GM21619 (cell line): ENCODE results near the gene RLBP1.
A peak's percentile ranks its signal among the peaks of the same experiment; 100 is the strongest.

Experiments
- ATAC-seq: cut with Tn5 transposase; IDR thresholded peaks from one replicate; pipeline ENCODE4 v1.9.1; 2021; ENCODE audit not compliant: unreplicated experiment

The RLBP1 gene

DNA sequence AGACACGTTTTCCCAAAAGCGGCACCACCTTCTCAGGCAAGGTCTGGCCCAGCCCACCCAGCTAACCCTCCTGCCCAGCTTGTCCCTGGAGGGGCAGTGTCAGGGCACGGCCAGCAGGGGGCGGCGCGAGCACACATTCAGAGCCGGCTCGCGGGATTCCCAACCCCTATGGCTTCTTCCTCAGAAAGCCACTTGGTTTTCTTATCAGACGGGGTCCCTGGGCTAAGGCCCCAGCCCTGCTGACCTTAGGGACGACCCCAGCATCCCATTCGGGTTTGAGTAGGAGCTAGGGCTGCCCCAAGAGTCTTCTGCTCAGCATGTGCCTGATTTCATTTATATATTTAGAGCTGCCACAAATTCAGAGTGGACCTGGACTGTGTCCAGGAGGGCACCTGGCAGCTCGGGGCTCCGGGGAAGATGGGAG is 14.5 kb downstream of the RLBP1 start:
- ATAC-seq, result peak; percentile 85

DNA sequence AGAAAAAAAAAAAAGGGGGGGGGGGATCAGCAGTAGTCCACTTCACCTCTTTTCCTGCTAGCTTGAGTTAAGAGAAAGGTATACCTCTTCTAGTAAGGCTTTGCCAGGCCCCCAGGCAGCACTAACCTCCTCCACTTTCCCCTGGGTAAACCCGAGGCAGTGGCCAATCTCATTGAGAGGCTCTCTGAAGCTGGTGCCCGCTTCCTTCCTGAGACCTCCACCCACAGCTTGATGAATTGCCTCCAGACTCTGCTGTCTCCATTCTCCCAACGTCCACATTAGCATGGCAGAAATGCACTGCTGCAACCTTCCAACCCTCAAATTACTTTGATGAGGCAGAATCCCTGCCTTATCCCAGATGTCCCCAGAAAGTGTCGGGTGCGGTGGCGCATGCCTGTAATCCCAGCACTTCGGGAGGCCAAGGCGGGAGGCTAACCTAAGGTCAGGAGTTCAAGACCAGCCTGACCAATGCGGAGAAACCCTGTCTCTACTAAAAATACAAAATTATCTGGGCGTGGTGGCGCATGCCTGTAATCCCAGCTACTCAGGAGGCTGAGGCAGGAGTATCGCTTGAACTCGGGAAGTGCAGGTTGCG is 15.3 kb downstream of the RLBP1 start:
- no peak for ATAC-seq

DNA sequence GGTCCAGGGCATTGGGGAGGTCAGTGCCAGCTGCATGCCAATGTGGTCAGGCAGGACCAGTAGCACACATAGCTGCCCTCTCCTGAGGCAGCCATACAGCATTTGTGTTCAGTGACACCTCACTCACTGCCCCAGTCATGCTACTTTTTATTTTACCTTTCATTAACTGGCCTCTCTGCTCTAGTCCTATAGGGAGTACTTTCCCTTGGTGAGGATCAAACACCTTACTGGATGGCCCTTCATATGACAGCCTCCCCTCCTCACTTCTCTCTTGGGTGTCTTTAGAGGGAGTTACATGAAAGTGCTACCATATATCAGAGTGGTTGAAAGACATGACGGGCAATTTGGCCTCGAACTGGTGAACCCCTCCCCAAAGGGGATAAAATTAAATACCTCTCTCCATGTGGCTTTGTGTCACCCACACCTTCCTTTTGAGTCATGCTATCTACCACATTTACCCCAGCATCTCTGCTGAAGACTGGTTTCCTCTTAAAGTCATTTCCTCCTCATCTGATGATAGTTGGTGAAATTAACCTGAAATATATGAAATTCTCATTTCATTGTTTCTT is 17.6 kb downstream of the RLBP1 start:
- no peak for ATAC-seq

DNA sequence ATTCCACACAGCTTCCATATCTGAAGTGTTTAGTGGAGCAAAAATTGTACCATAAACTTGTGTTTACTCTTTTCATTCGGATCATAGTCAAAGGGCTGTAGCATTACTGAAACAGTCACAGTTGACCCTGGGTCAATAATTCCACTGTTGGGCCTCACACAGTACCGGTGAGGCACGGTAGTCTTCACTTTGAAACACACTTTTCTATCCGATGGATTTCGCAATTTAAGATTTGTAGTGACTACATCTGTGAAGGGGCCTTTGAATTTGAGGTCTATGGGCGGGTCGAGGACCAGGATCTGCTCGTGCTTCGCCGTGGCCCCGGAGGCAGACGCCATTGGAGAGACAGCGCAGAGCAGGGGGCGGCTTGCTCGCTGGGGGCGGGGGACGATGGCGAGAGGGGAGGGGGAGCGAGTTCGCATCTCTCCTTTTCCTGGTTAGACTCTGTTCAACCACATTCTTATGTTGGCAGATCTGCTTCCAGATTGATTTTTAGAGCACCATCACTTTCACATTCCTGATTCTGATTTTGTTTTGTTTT is 19.8 kb downstream of the RLBP1 start:
- no peak for ATAC-seq

DNA sequence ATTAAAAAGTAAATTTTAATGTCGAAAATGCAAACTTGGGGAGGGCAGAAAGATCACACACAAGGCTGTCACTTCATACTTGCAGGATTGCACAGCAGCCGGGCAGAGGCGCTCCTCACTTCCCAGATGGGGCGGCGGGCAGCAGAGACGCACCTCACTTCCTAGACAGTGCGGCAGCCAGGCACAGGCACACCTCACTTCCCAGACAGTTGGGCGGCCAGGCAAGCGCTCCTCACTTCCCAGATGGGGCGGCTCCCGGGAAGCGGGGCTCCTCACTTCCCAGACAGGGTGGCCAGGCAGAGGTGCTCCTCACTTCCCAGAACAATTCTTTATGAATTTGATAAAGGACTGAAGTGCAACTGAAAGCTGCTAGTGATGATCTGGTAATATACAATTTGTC is 21.2 kb downstream of the RLBP1 start:
- no peak for ATAC-seq

DNA sequence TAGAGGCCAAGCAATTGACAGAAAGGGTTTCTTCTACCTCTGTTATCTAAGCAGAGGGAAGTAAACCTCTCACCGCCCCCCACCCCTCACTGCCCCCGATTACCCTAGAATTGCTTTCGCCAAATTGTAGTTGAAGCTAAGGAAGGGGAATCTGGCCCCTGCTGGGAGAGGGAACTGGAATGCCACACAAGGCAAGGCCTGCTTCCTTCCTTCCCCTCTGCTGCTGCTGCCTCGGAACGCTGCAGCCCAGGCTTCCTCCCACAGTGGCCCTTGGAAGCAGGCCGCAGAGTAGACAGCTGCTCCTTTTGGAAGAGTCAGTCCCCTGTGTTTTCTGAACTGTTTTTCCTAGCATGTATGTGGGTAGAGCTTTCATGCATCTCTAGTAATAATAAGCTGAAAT is 21.6 kb downstream of the RLBP1 start:
- no peak for ATAC-seq

DNA sequence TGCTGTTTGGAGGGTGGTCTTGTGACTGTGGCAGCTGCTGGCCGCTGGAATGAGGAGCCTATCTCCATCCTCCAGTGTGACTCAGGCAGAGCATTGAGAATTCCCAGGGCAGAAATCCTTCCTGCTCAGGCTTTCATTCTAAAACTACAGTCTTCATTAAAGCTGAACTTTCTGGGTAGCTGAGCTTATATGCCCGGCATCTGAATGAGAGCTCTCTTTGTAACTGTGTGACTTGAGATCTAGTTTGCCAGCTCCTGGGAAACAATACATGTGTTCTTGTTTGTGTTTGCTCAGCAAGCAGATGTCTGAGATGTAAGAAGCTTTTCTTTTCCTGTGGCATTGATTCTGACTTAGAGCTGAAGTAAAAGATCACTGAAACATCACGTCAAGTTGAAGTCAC is 22.4 kb downstream of the RLBP1 start:
- no peak for ATAC-seq

DNA sequence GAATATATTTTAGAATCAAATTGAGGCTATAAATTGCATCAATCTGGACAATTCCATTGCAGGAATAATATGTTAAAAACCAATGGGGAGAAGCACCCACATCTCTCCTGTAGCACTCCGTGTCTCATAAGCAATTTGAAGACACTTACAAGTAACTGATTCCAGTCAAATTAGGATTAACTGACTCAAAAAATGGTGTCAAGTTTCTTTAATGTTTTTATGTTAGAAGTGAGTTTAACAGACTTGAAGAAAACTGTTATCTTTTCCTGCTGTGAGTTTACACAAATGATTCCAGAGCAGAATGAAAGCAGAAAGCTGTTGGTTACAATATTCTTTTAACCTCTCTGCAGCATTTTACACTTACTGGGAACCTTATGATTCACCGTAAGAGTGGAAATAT is 23.2 kb downstream of the RLBP1 start:
- no peak for ATAC-seq

DNA sequence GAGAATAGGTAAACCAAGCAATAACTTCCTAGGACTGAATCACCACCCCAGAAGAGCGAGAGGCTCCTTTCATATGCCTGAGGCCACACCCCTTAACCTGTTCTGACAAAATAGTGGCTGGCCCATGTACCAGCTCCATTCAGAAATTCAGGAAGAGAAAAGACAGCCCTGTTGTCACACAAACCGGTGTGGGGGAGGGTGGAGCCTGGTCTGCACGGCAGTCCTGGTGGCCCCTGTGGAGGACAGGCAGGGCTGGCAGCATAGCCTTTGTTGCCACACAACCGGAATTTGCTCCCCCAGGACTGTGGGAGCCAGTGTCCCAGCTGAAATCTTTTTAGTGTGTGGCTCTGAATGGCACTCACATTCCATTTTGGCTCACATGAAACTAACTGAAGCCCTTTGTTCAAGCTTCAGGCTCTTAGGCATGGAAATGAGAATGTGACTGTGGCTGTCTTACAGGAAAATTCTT is 23.8 kb downstream of the RLBP1 start:
- ATAC-seq, result no peak

DNA sequence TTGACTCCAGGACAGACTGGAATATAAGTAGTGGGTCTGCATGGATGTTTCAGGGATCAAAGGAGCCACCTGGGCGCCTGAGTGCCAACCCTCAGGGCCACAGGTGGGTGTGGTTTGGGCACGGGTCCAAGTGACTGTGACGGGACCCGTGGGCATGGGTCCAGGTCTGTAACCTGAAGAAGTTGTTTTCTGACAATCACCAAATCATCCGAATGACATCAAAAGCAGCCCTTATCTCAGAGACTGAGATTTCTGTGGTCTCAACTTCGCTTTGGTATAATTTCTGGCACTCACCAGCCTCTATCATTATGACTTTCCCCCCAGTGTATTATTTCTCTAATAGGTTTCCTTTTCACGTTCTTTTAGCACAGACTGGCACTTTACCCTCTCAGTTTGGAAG is 24.4 kb downstream of the RLBP1 start:
- ATAC-seq, result no peak

DNA sequence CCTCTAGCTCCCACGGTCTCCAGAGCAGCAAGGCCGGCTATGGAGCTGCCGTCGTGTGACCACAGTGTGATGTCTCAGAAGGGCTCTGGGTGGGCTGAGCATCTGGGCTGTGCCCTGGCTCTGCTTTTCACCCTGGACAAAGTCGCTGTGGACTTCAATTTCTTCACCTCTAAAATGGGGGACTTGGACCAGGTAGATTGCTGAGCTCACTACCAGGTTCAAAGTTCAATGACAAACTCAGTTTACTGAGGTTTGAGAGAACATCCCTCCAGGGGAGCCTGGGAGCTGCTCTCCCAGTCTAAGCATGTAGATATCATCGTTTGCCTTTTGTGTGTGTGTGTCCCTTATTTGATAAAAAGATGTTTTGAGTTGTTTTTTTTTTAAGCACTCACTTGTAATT is 25.1 kb downstream of the RLBP1 start:
- no peak for ATAC-seq

DNA sequence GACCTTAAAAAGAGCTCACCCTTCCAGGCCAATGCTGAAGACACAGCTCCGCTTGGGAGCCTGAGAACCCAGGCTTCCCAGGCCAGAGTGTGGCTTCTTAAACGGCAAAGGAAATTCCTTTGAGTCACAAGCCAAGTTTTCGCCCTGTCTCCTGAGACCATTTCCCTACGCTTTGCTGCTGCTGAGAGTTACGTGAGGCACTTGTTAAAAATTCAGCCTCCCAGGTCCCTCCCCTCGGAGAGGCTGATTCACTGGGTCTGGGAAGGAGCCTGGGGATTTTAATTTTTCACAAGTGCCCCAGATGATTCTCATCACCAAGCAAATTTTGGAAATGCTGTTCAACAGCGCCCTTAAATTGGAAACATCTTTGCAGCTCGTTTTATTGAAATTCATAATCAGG is 25.5 kb downstream of the RLBP1 start:
- no peak for ATAC-seq

DNA sequence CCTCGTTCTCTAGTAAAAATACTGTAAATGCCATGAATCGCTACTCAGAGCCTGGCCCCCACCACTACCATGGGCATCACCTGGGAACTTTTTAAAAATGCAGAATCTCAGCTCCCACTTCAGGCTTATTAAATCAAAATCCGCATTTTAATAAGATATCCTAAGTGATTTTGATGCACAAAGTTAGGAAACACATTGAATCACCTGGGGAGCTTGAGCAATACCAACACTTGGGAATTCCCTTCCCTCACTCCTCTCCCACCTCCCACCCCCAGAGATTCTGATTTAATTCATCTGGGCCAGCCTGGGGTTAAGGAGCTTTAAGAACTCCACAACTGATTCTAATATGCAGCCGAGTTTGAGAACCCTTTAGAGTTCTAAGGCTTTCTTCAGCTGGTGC is 26.8 kb downstream of the RLBP1 start:
- no peak for ATAC-seq

DNA sequence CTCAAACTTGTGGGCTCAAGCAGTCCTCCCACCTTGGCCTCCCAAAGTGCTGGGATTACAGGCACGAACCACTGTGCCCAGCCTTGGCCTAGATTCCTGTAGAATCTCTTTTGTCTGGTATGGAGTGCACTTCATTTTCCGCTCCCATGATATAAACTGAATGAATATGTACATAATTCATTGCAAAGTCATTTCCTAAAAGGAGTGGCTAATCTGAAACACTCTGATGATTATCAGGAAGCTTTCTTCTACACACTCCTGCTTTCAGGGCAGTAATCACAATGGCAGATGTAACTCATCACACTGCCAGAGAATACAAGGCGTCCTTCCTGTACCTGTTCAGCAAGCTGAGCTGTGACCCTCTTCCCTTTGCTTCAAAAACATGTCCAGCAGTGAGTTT is 28.6 kb downstream of the RLBP1 start:
- ATAC-seq, result no peak

DNA sequence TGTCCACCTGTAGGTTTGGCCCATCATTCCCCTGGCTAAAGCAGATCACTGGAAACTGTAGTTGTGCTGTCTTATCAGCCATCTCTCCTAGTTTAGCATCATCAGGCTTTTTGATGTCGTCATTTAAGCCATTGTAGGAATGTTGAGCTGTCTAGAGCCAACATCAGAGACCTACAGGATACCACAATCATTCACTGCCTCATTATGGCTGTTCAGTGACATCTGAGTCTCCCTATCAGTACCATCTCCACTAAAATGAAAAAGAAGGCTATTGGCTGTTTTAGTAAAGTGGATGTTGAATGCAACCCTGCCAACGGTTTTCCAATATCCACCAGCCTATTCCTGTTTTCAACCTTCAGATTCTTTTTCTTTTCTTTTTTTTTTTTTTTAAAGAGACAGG is 29.2 kb downstream of the RLBP1 start:
- ATAC-seq, result no peak

DNA sequence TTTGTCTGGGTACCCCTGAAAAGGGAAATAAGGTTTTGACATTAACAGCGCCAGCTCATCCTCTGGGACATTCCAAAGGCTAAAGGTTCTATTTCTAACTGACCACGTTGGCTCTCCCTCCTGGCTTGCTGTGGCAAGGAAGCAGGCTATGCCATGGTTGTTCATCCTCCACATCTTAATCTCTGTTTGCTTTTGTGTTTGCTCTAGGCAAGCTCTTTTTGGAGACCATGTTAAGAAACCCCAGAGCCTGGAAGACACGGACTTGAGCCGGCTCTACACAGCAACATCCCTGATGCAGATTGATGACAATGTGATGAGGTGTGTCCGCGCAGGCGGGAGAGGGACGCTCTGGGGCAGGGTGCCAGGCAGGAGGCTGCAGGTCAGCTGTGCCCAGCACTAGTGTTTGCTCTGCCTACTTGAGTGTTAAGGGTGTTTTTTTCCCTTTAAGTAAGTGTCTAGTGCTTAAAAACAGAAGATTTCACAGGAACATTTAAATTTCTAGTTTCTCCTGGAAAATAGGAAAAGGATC is 33.3 kb downstream of the RLBP1 start:
- no peak for ATAC-seq

DNA sequence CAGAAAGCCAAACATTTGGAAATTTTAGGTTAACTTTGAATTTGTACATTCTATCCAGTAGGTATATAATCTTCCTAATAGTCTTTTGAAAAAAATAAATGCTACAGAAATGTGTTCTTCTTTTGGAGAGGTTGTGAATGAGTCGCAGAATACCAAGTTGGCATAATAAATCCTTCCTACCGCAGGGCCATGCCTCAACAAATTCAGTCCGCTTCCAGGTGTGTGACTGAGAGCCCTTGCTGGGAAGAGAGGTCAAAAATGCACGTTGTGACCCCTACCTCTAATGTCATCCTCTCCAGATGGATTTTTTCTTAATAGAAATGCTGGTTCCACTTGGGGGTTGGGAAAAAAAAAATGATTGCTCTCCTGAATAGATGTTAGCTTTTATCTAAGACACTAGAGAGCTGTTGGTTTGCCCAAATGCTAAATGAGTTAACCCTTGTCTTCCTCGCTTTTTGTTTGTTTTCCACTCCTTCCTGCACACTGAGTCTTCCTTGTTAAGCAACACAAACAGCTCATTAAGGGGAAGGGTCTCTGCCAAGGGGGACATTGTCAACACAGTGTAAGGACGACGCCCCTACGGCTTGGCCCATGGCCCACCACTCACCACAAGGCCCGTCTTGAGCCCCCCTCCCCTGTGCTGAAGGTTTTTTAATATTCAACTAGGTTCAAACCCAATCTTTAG is 33.9 kb downstream of the RLBP1 start:
- no peak for ATAC-seq

DNA sequence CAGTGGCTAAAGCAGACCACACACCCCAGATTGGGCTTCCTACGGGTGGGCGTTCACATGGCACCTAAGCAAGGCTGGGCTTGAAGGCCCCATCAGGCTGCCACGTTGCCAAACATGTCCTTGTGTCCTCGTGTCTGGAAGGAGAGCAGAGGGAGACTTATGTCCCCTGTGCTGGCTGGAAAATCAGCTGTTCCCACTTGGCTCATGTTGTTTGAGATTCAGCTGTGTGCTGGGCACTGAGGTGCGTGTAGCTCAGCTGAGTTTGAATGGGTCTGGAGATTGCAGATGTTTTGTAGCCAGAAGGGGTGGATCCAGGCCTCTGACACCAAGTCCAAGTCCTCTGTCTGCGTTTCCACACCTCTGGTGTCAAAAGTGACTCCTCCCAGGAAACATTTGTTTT is 34.6 kb downstream of the RLBP1 start:
- ATAC-seq, result no peak

DNA sequence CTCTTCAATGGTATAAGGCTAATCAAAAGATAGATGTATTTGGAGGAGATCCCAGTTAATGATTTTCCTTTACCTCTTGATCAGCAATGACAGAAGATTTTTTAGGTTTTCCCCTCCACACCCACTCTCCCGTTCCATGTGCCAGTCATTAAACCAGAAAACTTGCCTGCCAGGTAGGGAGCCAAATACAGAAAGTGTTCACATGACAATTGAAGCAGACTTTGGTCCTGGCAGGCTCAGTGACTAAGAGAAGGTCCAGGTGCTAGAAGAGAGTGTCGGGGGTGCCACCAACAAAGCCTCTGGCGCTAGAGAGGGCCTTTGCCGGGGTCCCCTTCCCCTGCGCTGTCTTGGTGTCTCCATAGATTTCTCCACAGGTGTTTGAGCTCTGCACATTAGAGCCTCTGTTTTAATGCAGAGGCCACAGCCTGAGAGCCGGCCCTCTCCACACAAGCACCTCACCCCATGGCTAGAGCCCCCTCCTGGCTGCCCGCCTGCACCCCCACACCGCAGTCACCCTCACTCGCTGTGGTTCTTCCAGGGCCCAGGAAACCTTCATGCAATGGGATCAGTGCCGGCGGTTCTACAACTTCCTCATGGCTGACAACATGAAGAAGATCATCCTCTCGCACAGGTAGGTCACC is 36.4 kb downstream of the RLBP1 start:
- ATAC-seq, result no peak

DNA sequence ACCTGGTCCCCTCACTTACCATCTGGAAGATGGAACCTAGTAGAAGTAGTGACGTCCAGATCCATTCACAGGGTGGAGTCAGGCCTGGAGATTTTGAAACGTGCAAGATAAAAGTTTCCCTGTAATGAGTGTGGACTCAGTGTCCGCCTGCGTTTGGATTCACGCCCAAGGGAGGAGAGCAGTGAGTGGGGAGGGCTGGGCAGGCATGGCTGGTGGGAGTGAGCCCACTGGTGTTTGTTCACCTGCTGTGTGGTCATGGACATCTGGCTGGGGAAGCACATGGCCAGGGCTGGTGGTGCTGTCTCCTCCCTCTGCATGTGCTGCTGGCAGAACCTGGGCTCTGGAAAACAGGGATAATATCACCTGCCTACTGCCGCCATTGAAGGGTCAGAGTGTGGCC is 37.0 kb downstream of the RLBP1 start:
- ATAC-seq, result no peak

DNA sequence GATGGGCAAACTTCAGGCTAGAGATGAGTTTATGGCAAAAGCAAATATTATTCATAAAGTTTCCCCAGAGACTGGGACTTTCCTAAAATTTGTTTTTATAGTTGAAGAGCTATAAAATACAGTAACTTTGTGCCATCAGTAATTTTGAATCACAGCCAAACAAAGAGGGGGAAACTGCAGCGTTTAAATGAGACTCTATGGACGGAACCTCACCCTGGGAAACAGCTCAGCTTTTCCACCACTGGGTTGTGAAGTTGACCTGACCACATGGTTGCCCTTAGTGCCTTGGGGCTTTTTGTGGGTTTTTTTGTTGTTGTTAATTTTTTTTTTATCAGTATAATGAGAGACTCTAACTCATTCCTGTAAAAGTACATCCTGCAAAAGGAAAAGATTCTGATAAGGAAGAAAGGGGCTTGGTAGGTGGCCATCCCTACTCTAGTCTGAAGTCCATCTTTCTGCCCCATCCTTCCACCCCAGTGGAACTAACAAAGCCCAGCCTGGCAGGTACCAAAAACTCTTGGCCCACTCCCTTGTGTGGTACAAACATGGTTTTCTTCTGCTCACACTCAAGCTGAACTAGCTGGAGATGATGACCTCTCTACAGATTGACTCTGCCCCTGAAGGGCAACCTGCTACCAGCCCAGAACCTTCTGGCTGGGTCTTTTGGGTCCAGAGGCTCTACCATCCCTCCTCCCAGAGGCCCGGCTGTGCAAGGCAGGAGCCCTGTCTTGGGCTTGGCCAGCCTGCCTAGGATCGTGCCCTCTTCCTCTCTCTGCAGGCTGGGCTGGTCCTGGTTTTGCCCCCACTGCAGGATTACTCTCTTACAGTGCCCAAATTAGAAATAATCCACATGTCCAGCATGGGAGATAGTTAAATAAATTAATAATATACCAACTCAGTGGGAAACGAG is 41.2 kb downstream of the RLBP1 start:
- ATAC-seq, result no peak
